Peyer's patch (tissue), 4 donors: Measurements from ENCODE around the gene OPCML. TPM values are rescaled to one million over a fixed set of nuclear protein-coding genes. Genes with fewer than 3 reads are reported as not detected.

ENCODE experiments used
- DNase-seq, 3 donors: peaks; one replicate each; pipeline ENCODE4 v3.0.0-alpha.2; 2017 to 2019
- H3K27ac ChIP-seq, 4 donors: fragments of 200-600 bp; sonication (generic); one replicate each; pipeline ENCODE4 v1.5.1; 2016 to 2019
- H3K27me3 ChIP-seq, 2 donors: fragments of 200-600 bp; sonication (generic); one replicate each; pipeline ENCODE4 v1.5.1; 2019
- H3K36me3 ChIP-seq, 3 donors: fragments of 200-600 bp; sonication (generic); one replicate each; pipeline ENCODE4 v1.5.1; 2016 to 2019
- H3K4me1 ChIP-seq, 4 donors: fragments of 200-600 bp; sonication (generic); one replicate each; pipeline ENCODE4 v1.5.1; 2016 to 2019
- H3K4me3 ChIP-seq, 4 donors: fragments of 200-600 bp; sonication (generic); 1 replicate in 3 of 4; 2 replicates in 1 of 4; pipeline ENCODE4 v1.5.1; 2016 to 2019; ENCODE audit warnings: mild to moderate bottlenecking in 1 of 4
- H3K9me3 ChIP-seq, 4 donors: fragments of 200-600 bp; sonication (generic); one replicate each; pipeline ENCODE4 v1.5.1; 2016 to 2019; ENCODE audit warnings: mild to moderate bottlenecking in 1 of 4
- CTCF ChIP-seq, 6 experiments: fragments of 450-650 bp in 4 of 6; fragments of 200-600 bp in 2 of 6; sonication (generic) in 1 of 6; IDR thresholded peaks; one replicate each; pipeline ENCODE4 v1.5.1; 2017 to 2019; ENCODE audit warnings: antibody characterized with exemption in 6 of 6, mild to moderate bottlenecking in 3 of 6, moderate library complexity in 1 of 6
- POLR2A ChIP-seq, 2 donors: fragments of 450-650 bp; IDR thresholded peaks; one replicate each; pipeline ENCODE4 v1.5.1; 2017; ENCODE audit warnings: antibody characterized with exemption in 2 of 2, mild to moderate bottlenecking in 2 of 2, moderate library complexity in 2 of 2
- total RNA-seq, 4 donors: library from RNA; depleted of rRNA; stranded (reverse); fragments of >200 nt; gene quantifications; one replicate each; pipeline ENCODE4 v1.1.0, GENCODE V29; 2016

The OPCML gene
- total RNA-seq, 4 donors from 2014 or later = not detected

DNA sequence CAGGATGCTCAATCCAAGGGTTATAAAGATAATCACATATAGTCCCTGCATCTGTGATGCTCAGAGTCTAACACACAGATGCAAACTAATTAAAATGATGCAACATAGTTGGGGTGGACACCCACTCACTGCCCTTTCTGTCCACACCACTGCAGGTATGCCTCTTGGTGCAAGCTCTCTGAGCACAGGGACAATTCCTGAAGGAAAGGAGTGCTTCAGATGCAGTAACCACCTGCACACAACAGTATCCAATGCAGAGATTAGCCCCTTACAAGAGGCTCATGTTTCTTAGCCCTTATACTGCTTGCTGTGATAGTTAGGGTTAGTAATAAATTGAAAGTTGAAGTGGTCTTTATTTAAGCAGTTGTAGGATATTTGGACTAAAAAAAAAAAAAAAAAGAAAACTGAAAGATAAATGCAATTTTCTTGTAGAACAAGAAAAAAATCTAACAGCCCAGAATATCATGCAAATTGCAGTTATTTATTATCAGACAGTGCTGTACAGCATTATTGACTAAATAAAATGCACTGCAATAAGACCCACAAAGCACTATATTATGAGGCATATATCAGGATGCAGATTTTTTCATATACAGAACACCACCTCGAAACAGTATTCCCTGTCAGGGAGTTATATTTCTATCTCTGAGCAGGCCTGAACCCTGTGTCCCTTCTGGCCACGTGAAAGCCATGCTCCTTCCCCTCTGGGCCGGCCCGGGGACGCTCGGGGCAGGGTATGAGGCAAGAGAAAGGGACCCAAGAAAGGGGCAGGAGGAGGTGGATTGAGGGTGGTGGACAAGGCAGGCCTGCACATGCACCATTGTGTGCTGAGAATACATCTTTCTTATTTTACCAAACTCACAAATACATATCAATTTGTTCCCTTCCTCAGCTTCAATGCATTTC lies 260.2 kb downstream of the OPCML start:
- Histone ChIP-seq H3K4me3 (no peak overlapping the region), H3K27ac (no peak overlapping the region), H3K36me3 (no peaks in the 10 kb centered on the region), H3K27me3 (no peaks in the 10 kb centered on the region), H3K4me1 (no peaks in the 10 kb centered on the region), H3K9me3 (no peaks in the 10 kb centered on the region)
- TF ChIP-seq CTCF (IDR thresholded peaks at IDR 0.05) (no peak), POLR2A (IDR thresholded peaks at IDR 0.05) (no peak)
- DNase-seq = no peak

DNA sequence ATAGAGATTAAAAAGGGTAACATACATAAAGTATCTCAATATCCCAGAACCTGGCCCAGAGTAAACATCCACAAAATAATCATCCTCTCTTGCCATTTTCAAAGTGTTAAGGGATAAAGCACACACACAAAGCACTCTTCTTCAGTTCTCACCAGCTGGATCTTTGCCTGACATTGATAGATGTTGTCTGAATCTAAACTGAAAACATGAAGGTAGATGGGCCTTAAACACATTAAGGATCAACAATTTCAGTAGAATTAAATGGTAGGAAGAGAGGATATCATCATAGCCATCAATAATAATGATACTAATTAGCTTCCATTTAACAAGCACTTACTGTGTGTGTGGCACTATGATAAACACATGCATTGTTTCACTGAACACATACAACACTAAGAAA lies 261.1 kb downstream of the OPCML start:
- H3K27ac ChIP-seq = no peak overlapping the region
- H3K9me3 ChIP-seq = no peaks in the 10 kb centered on the region
- no peak overlapping the region for H3K4me3 ChIP-seq
- no peaks in the 10 kb centered on the region for H3K4me1 ChIP-seq
- no peaks in the 10 kb centered on the region for H3K36me3 ChIP-seq
- H3K27me3 ChIP-seq = no peaks in the 10 kb centered on the region
- no peak for TF ChIP-seq CTCF (IDR thresholded peaks at IDR 0.05)
- no peak for TF ChIP-seq POLR2A (IDR thresholded peaks at IDR 0.05)
- no peak for DNase-seq

DNA sequence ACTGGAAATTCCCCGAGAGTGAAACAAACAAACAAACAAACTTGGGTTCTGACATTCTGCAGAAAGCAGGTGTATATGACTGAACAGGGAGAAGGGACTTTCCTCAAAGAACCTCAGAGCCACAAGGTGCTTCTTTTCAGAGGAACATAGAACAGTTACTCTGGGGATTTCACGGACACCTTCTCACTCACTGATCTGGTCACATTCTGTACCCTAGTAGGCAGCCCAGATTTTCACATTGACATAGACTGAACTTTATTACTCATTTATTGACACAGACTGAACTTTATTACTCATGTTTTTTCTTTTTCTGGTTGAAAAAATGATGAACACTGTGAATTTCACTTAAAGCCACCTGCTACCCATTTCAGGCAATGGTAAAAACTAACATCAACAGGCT lies 263.0 kb downstream of the OPCML start:
- no peak overlapping the region for H3K27ac ChIP-seq
- no peaks in the 10 kb centered on the region for H3K4me1 ChIP-seq
- H3K27me3 ChIP-seq = no peaks in the 10 kb centered on the region
- H3K9me3 ChIP-seq = no peaks in the 10 kb centered on the region
- DNase-seq = no peak
- no peaks in the 10 kb centered on the region for H3K36me3 ChIP-seq
- TF ChIP-seq POLR2A (IDR thresholded peaks at IDR 0.05) = no peak
- no peak for TF ChIP-seq CTCF (IDR thresholded peaks at IDR 0.05)
- H3K4me3 ChIP-seq = no peak overlapping the region

GRCh38 chr11:133266986-133267385 lies 265.3 kb downstream of the OPCML start:
- Histone ChIP-seq H3K27ac (no peak overlapping the region), H3K4me1 (no peaks in the 10 kb centered on the region), H3K9me3 (no peaks in the 10 kb centered on the region), H3K27me3 (no peaks in the 10 kb centered on the region), H3K36me3 (no peaks in the 10 kb centered on the region), H3K4me3 (no peak overlapping the region)
- no peak for TF ChIP-seq POLR2A (IDR thresholded peaks at IDR 0.05)
- no peak for TF ChIP-seq CTCF (IDR thresholded peaks at IDR 0.05)
- DNase-seq = no peak

DNA sequence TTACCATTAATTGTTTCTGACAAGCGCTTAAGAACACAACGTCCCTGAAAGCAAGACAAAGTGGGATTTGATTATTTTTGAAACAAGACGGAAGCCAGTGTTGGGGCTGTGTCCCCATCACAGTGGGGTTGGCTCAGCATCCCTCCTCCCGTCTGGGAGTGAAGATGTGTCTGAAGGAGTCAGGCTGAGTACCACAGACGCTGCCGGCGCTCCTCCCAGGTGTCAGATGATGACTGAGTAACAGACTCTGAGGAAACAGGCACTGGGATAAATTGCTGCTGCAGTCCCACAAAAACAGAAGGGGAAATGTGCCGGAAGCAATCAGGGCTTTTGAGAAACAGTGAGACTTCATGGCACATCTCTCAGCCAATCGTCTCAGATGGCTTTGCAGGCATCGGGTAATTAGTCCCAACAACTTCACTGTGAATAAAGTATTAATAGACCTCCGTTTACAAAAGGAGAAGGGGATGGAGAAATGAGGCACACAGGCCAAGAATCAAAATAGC lies 266.7 kb downstream of the OPCML start:
- Histone ChIP-seq H3K27ac (no peak overlapping the region), H3K27me3 (no peaks in the 10 kb centered on the region), H3K4me1 (no peaks in the 10 kb centered on the region), H3K36me3 (no peaks in the 10 kb centered on the region), H3K4me3 (no peak overlapping the region), H3K9me3 (no peaks in the 10 kb centered on the region)
- no peak for TF ChIP-seq CTCF (IDR thresholded peaks at IDR 0.05)
- no peak for TF ChIP-seq POLR2A (IDR thresholded peaks at IDR 0.05)
- DNase-seq = no peak
